ENCODE data around the gene TNFRSF13B.

DNA sequence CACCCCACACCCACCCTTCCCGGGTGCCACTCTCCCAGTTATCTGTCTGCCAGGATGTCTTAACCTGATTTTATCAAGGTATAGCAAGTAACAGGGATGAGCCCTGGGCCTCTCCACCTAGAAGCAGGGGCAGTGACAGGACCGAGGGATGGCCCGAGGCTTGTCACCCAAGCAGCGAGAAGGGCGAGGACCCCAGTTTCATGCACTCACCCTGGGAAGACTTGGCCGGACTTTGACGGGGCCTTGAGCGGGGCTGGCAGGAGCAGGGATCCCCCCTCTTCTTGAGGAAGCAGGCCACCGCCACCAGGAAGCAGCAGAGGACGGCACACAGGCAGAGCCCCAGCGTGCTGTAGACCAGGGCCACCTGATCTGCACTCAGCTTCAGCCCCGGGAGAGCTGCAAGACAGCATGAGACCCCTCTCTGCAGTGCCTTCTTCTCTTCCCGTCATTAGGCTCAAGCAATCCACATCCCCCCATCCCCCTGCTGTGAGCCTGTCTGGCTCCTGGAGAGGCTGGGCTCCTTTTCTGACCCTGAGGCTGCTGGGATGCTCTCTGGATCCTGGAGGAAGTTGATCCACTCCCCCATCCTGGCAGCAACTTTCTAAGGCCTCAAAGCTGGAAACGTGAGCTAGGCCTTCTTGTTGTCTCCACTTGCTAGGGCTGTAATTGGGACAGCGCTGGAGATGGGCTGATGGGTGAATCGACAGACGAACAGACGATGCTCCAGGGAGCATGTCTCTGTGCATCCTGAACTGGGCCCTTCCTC lies 31.6 kb downstream of the TNFRSF13B start:
- TF ChIP-seq FOXM1 (IDR thresholded peaks at IDR 0.05; ENCODE audit: borderline replicate concordance, low read depth) (no peak), TEAD4 (IDR thresholded peaks at IDR 0.05) (no peak), NFIC (IDR thresholded peaks at IDR 0.05) (no peak), EP300 (IDR thresholded peaks at IDR 0.05; ENCODE audit: borderline replicate concordance) (no peak), YY1 (IDR thresholded peaks at IDR 0.05; ENCODE audit: low read depth) (no peak)

Data from Ishikawa (cell line).